Inferior parietal cortex (tissue), 1 donor: ENCODE results near the gene BCL6.

Experiments used
- DNase-seq: peaks from one replicate; pipeline ENCODE4 v3.0.0-alpha.2; 2016; ENCODE audit errors: extremely low spot score

Gene BCL6

DNA sequence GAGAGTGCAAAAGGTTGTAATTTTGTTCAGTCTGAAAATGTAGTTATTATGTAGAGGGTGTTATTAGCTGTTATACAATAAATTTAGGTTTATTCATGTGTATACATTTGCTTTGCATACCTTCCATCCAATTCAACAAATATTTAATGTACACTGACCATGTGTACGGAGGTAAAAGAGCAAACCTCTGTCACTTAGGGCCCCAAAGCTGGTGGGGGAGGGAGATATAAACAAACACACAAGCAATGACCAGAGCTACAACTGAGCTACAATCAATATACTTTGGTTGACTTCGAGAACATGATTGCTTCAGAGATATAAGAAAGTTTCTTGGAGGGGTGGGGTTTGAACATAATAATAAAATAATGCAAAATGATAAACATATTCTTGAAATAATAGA, 17.5 kb upstream of the BCL6 start:
- no peak for DNase-seq

DNA sequence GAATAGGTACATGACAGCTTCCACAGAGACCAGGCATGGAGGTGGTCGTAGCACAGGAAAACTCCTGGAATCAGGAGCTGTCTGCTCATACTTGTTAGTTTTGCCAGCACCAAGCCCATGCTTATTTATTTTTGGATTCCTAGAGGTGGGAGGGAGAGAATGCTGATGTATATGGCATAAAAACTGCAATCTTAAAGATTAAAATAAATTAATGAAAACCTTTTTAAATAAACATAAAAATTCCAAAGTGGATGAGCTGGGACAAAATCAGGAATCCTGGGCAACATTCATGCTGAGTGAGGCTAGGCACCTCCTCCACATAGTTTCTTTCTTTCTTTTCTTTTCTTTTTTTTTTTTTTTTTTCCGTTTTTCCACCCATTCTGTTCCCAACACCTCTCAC, 14.3 kb upstream of the BCL6 start:
- DNase-seq, result no peak

DNA sequence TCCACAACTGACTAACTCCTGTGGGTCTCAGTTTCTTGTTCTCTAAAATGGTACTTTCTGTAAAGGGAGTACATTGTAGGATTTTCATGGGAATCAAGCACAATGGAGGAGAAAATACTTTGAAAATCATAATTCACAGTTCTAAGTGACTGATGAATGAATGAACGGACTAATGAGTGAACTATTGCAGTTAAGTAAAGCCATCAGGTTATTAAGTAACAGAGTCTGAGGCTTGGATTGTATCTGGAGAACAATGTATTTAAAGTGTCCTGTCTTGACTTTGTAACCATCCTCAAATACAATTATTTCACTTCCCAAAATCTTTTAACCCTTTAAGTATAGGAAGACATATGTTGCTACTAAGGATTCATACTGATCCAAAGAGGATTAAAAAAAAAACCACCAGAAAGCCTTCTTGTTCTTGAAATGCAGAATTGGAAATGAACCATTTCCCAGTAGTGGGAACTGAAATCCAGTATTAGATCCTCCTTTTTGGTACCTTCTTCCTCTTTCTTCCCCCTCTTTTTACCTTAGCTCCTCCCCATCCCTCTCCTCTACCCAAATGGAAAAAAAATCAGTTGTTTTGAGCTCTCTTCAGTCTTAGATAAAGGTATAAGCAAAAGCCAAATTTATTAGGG, 13.2 kb upstream of the BCL6 start:
- DNase-seq, result no peak

DNA sequence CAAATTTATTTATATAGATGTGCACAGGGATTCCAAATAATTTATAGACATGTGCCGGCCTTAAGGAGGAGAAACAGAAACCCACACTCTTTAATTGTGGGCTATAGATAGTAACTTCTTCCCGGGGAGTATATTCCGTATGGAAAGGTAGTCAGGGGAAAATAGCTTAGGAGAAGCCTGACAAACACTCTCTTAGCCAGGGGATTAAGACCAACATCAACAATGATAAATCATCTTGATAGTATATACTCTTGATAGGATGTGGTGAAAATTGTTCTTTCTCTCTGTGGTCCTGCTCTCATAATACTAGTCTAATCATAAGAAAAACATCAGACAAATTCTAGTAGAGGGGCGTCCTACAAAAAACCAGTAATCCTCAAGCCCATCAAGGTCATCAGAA, 8.2 kb upstream of the BCL6 start:
- no peak for DNase-seq

DNA sequence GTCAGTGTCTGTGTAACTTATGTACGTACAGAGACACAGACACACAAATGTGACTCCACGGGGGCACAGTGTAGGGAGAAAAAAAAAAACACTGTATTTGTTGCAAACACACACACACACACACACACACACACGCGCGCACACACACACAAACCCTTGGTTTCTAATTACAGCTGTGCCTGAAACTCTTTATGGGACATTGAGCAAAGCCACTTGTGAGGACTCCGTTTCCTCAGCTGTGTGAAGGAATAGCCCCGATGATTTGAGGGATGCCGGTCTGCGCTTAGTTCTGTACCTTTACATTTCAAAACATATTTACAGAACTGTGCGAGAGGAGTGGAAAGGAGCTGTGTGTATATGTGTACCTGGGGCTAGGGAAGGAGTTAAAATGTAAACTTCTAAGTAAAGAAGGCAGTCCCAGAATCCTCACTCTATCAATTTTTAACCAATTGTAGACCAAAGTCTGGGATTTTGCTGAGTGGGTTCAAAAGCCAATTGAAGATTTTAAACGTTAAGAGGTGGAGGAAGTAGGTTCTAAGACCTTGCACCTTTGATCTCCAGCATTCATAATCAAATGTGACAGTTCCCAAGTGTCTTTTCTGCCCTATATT, 5.3 kb upstream of the BCL6 start:
- no peak for DNase-seq

DNA sequence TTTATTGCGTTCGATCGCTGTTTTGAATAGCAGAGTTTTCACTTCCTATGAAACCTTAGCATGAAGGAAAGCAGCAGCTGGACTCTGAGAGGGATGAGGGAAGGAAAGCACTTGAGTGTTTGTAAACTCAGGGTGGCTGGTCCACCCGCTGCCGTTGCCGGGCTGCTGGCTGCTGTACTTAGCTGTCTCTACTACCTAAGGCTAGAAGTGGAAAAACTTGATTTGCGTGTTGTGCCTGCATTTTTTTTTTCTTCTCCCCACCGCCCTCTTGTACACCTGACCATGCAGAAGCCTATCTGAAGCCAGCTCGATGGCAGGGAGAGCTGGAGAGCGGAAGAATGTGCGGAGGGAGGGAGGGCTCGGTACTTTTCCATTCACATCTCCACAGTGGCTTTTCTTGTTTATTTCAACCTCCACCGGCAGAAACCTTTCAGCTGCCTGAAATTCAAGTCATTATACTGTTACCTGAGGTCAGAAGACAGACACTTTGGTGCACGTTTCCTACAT, 4.8 kb upstream of the BCL6 start:
- no peak for DNase-seq

DNA sequence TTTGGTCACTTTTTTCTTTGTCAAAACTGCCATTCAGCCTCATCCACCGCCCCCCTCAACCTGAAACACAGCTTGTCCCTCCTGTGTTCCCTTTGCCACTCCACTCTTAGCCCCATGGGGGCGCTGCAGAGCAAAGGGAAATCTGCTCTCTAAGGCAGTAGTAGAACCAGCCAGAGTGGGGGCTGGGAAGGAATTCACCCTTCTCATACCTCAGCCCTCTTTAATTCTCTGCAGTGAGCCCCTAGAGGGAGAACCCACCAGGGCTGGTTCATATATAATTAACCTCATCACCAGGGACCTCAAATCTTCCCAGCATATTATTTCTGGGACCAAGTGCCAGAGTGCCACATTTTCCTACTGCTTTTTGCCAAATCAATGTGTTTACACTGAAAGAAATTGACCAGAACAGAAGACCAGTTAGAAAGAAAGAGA, 2.8 kb upstream of the BCL6 start:
- peak; percentile 99 for DNase-seq

DNA sequence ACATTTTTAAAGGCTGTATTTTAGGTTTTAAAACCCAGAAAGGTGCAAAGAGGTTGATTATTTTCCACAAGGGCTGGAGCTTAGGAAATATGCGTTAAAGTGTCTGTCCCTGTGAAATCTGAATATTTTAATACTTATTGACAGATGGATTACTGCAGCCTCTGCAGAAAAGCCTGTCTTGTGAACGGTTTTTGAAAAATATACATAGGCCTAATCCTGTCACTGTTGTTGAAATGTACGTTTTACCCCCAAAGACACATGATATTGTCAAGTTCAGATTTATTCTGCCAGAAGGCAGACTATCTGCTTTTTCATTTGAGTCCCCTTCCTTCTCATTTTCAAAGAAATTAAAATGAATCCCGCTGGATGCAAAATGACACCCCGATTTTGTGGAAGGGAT, 2.2 kb upstream of the BCL6 start:
- peak; percentile 37 for DNase-seq

DNA sequence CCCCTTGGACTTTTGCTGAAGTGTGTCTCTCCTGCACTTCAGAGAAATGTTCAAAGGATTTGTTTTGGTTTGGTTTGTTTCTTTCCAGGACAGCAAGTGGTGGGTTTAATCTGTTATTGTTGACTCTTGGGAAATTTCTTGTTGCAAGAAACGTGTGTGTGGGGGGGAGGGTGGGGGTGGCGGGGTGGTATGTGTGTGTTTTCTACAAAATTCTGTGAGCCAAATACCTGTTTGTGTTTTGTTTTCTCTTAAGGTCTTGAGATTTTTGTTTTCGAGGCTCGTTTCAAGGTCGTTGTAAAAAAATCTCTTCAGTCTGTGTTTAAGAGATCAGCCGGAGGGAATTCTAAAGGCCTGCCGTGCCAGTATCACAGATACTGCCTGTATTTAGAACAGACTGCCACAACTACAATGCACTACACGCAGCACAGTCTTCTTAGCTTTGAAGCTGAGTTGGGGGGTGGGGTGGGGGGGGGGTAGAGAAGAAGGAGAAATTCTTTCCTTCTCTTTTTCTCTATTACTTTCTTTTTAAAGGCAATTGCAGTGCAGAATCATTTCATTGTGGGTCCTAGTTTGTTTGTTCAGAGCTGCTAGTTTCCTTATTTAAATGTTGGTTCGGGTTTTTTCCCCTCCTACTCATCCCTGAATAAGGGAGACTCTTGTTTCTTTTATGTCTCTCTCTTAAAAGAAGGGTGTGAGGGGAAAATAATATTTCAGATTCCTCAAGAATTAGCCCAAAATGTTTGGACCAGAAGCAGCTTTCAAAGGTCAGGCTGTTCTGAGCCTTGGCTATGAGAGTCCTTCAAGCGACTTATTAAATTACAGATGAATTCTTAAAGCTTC, 1.4 kb upstream of the BCL6 start:
- peak; percentile 64 for DNase-seq

DNA sequence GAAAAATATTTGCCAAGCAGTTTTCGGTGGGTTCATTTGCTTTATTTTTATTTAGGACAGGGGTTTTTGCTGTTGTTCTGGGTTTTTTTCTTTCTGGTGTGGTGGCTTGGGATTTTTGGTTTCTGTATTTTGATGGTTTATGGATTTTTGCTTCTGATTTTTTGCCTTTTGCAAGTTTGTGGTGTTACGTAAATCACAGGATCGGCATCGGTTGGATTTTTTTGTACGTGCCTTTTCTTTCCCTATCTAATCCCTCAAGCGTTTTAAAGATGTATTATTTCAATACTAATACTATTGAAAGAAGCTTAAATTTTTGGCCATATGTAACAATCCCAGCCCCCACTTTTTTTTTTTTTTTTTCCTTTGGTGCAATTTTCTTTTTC, 782 bp upstream of the BCL6 start:
- DNase-seq, result no peak

DNA sequence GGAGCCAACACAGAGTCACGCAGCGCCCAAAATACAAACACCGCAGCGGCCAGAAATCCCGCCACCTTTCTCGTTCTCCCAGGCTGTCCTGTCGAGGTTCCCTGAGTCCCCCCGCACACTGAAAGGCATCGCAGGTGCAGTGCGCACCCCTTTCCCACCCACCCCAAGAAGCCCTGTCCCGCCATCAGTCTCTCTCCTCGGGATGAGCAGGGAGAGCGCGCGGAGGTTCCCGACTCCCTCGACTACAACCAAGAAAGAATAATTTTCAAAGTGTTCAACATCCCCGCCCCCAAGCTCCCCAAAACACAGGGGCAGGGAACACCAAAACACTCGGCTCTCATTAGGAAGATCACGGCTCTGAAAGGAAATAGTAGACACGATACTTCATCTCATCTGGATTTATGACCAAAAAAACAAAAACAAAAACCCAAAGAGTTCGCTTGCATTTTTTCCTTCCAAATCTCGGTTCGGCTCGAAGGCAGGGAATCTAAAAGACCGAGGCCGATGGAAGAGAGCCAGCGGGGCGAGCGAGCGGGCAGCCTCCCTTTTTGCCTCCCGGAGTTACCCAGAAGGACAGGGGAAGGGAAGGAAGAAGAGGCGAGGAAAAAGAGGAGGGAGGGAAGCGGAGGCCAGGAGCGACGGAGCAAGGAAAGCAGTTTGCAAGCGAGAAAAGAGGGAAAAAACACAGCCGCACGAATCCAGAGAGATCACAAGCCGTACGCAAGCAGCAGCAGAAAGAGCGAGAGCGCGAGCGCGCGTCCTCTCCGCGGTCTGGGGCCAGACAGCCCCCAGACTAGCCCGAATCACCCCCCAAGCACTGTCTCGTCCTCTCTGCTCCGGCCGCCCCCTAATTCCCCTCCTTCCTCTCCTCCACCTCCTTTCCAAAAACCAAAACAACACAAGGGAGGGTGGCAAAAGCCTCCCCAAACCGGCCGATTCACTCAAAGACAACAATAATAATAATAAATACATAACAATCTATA, 808 bp downstream of the BCL6 start:
- peak; percentile 62 for DNase-seq

DNA sequence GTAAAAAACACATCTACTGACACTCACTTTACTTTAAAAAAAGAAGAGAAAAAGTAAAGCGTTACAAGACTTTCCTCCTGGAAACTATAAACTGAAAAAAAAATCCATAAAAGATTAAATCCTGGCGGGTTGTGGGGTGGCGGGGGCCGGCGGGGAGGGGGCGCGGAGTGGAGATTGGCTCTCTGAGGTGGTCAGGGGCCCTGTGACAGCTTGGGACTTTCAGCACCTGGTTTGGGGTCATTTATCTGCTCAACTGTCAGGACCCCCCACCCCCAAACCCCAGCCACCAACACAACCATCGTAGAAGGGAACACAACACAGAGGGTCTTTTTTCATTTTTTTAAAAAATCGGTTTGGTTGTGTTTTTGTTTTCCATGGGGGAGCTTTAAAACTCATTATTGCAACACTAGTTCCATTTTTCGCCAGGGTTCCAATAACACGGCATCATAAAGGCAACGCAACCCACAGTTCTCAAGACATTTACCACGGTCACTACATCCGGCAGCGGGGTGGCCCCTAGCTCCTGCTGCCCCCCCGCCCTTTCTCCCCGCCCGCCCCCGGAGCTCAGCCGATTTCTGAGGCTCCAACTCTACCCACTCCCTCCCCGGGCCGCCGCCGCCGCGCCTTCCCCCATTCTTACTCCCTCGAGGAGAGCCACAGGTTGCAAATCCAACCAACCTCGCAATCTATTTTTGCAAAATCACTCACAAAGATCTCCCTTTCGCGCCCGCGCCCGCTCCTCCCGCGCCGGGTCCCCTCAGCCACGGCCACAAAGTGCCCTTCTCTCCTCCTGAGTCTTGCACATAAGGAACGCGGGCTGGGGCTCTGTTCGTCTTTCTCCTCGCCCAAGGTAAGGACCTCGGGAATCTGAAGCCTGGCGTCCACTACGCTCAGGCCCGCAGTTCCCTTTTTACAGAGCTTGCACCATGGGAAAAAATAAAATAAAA, 1.8 kb downstream of the BCL6 start:
- peak; percentile 27 for DNase-seq

DNA sequence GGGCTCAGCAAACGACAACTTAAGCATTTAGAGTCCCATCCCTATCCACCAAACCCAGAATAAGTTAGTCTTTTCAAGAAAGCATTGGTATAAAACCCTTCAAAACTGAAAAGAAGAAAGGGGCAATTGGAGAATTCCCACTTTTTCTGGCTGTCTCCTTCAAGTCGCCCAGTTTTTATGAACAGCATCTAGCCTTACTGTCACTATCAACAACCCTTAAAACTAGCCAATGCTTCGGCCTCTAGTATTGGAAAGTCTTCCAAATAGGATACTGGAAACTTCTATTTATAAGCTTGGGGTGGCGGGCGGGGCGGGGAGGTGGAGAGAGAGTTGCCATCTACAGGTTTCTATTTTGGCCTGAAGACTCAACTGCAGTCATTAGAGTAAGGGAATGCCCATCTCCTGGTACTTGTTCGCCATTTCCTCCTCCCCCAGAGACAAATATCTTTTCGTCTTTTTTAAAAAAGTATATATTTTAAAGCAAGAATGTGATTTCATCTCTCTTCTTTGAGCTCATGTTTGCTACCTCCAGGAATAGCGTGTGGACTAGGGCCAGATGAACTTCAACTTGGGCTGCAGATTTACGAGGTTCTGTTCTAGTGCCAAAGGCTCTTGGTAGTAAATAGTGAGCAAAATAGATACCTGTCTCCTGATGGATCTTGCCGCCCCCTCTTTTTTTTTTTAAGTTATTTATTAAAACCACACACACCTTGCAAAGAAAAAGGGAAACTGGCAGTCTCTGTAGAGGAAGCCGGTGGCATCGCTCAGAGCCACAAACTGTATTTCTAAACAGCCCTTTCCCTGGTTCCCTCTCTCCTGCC, 2.7 kb downstream of the BCL6 start:
- DNase-seq, result peak; percentile 14

DNA sequence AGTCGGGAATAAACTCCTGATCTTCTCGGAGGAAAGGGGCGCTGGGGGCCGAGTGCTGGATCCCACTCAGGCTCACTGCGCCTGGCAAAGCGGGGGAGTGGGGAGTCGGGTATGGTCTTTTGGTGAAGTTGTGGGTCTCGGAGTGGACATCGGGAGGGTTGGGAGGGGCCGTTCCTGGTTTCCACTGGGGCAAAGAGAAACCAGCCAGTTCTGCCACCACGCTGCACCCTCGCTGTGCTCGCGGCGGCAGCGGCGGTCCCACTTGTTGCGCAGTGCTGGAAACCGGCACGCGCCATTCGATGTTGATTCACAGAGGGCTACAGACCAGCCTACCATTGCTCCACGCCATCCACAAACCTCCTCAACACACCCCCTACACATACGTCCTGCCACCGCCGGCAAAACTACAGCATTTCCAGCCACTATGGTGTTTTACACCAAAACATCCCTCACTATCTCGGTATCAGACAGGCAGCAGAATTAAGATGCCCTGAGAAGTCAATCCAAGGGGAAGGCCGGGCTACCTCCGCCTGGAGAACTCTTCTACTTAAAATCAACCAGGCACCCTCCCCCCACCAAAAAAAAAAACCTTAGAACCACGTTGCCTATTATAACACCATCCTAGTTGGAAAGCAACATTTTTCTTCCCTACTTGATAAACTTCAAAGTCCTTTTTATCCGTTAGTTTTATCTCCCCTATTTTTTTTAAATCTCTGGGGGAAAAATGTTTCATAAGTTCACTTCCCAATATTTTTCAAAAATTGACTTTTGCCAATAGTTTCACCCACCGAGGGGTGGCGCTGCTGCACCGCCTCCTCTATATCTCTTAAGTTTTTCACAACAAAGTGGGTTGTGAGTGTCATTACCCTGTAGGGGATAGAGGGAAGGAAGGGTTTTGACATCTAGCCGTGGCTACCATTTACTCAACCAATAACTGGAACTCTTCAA, 3.6 kb downstream of the BCL6 start:
- DNase-seq, result peak; percentile 81

DNA sequence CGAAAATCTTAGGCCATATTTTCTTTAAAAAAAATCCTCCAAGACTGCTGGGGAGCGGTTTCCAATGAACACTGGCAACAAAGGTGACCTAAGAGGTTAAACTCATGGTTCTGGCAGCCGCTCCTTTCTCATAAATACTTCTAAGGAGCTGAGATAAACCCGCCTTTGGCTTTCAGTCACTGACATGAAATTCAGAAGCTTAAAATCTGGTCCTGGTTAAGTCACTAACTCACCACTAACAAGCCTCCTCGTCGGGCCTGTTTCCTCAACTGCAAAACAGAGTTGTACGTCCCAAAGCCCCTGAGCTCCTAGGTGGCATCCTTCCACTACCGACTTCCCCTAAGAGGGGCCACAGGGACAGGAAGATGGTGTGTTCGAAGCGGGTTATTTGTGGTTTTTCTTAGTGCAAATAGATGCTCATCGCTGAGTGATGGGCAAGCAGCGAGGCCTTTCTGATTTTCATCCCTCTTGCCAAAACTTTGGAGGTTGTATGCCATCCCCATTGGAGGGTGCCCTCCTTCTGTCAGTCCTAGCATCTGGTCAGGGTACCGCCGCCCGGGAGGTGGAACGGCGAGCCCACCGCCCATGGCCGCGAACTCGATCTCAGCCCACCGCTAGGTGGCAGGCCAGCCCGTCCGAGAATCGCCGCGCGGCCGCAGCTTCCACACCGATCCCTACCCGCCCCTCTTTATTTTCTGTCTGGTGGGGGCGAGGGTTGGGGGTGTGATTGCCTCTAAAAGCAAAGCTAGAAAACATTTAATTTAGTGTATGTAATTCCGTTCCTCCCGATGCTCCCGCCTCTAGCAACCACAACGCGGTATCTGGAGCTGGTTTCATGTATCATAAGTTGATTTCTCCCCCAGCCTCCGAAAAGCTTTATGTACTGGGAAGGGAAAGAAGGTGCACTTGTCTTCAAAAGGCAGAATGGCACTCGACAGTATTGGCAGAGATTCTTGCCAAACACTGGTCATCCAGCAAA, 4.6 kb downstream of the BCL6 start:
- peak; percentile 70 for DNase-seq

DNA sequence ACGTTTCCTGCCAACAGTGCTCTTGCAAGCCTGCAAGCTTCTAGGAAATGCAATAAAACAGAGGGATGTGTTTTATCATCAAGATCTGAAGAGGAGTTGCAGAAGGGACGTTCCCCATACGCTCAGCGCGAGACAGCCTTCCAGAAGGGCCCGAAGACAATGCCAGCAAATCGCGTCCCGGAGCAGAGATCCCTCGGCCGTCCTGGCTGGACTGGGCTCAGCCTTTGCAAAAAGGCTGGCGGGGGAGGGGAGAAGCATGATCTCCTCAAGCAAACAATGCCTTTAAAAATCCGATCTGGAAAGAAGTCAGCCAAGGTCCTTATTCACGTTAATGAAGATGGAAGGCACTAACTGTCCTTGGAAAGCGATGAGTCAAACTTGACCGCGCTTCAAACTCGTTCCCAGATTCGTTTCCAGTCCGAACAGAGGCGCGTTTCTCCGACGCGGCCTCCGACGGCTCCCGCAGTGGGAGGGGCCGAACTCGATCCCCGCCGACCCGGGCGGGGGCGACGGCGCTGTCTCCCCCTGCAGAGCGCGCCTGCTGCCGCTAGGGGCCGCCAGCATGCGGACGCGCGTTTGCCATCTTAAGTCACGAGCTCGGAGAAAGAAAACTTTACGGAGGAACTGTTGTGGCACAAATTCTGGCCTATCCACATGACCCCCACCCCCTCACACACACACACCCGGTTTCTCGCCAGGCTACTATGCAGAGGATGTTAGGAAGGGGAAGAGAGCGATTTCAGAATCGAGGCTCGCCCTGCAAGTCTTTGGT, 5.5 kb downstream of the BCL6 start:
- peak; percentile 82 for DNase-seq
